HTR-8/SVneo (cell line): ENCODE measurements around the gene NKD2.

Experiments used
- DNase-seq: peaks from one replicate; pipeline ENCODE4 v3.0.0; 2011; ENCODE audit warnings: low spot score, mixed read lengths; ENCODE audit not compliant: insufficient read length
- FAIRE-seq: peaks from 2 replicates; lab custom pipeline; 2011; peaks lifted over from hg19 to GRCh38; lab: Jason Lieb, UNC

NKD2 gene

DNA sequence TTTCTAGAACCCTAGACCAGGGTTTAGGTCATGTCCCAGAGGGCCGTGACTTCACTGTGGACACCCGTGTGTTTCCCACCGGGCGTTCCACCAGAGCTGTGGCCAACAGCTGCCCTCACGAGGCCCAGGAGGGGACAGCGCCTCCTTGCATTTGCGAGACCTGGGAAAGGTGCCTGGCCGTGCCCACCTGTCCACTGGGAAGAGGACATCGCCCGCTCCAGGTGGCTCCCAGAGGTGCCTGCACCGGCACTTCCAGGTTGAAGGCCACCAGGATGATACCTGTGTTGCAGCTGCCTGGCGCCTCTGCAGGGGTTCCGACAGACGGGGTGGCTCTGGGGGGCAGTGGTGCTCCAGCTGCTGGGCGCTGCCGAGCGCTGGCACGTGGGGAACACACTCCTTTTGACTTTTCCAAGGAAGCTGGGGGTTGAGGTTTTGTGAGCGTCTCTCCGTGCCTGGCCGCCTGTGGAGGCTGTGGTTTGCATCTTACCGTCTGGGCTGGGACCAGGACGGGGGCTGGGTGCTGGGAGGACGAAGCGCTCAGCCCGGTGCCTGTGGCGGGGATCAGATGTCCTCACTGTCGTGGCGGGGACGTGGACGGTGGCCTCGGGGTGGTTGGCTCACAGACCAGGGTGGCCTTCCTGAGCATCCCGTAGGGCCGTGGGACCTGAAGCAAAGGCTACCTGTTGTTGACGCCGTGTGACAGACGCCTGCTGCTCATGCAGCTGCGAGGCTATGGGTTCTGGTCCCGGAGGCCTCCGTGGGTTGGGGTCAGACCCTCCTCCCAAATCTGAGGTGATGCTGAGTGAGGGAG lies 19.2 kb downstream of the NKD2 start:
- DNase-seq, result no peak
- FAIRE-seq, result no peak

DNA sequence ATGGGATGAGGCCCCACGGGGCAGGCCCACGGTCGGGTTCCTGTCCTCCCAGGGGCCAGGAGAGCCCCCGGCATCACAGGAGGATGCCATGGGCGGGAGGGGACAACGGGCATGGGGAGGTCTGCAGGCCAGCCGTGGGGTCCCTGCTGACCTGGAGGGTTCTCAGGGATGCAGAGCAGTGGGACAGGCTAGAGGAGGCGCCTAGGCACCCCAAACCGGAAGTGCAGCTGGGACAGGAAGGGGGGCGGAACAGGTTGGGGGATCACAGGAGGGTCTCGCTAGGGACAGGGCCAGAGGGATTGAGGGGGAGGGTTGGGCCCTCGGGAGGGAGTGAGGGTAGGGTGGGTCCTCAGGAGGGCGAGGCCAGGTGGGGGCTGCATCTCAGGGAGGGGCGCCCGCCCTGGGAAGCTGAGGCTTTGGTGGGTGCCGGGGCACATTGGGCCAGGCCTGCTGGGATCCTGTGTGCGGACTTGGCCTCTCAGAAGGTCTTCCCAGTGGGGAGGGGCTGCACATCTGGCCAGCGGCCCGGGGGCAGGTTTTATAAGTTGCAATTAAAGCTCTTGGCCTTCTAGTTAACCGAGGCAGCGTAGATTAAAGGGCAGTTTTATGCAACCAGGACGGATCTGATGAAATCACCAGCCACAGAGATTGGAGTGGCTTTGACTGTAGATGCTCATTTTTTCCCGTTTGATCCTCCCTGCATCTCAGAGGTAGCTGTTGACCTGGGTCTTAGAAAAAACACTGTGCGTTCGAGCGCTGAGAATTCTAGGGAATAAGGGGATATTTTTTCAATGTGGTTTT lies 20.1 kb downstream of the NKD2 start:
- DNase-seq, result no peak
- no peak for FAIRE-seq

DNA sequence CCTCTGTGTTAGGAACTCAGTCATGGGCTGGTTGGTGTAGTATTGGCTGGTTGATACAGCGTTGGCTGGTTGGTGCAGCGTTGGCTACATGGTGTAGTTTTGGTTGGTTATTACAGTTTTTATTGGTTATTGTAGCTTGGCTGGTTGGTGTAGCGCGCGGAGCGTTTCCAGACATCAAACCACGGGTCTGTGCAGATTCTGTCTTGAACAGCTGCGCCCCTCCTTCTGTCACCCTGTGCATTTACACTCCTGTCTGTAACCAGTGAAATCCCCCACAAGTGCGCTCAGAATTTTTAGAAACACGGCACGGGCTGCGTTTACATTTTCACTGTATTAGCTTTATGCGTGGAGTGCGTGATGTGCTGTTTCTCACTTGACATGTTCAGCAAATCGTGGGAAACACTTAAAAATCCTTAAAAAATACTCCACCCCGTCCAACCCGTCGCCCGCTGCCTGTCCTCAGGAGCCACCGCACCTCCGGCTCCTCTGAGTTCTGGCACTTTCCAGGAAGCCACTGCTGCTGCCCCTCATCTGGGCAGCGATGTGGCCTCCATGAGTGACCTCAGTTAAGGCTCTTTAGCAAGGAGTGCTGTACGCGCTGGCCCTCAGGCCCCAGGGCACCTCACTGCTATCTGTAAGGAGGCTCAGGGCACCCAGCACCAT lies 20.8 kb downstream of the NKD2 start:
- FAIRE-seq, result no peak
- no peak for DNase-seq

DNA sequence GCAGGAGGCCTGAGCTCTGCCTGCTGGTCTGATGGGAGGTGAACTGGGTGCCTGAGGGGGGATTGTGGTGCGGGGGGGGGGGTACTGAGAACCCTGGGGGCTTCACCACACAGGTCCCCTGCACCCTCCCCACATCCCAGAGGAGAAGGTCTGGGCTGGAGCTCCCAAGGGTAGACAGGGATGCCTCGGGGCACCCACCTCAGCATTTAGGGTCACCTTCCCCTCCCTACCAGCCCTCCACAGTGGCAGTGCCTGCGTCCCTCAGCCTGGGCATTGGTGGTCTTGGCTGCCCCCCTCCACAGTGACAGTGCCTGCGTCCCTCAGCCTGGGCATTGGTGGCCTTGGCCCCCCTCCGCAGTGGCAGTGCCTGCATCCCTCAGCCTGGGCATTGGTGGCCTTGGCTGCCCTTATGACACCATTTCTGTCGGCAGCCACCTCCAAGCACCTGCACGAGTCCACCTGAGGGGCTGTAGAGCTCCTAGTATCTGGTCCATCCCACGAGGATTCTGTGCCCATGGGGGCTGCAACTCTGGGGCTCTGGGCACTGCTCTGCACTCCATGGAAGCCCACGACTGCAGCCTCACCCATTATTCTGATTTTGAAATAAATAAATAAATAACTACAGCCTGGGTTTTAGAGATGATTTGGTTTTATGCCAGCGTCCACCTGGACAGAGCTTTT lies 21.5 kb downstream of the NKD2 start:
- DNase-seq (no peak), FAIRE-seq (no peak)

DNA sequence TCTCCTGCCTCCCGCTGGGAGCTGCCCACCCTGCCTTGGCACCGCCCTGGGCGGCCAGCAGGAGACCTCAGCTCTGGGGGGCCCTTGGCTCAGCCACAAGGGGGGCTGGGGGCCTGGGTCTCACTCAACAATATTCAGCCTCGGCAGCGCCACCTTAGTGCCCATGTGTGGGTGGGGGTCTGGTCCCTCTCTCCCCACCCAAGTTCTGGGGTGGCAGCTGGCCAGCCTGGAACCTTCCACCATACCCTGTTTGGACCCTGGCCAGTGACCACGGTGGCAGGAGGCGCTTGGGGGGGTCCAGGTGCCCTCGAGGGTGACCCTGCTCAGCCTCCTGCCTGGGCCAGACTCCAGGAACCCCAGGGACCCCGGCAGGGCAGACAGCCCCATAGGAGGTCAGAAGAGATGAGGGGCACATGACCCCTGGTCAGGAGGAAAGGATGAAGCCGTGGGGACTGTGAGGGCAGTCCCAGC lies 22.2 kb downstream of the NKD2 start:
- FAIRE-seq, result no peak
- no peak for DNase-seq

DNA sequence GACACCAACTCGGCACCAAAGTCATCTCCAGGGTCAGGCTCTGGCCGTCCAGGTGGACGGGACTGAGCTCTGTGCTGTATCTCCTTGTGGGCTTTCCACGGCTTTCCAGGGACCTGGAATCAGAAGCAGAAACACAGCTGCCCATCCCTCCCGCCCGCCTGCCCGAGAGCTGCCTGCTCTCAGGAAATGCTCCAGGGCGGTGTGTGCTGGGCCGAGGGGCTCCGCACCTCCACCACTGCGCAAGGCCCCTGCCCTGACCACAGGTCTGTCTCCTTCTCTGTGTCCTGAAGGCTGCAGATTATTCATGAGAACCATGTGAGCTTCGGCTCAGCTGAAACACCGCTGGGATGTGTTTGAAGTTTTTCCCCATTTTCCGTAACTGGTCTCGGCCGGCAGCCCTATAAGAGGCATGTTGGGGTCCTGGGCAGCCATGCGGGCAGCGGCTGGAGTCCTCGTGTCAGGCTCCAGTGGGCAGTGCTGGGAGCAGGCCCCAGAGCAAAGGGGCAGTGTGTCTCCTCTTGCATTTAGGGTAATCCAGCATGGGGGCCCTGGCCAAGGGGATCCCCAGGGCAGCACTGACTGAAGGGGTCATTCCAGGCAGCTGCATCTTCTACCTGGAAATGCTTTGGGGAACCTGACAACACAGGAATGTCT lies 22.8 kb downstream of the NKD2 start:
- FAIRE-seq, result no peak

DNA sequence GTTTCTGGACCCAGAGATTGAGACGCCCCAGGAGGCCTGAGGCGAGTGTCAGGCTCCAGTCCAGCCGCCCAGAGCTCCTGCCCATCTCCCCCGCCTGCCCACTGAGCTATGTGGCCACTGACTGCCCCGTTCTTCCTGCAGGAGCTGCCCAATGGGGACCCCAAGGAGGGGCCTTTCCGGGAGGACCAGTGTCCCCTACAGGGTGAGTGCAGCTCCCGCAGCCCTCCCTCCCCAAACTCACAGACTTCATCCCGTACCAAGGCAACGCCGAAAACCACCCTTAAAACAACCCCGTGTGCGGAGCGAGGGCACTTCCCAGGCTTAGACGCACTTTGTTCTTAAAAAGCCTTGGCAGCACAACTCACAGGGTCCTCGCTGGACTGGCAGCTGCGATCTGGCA lies 23.4 kb downstream of the NKD2 start:
- FAIRE-seq, result no peak
- DNase-seq, result no peak

More for the DNA sequence above, 22.8 kb downstream of the NKD2 start:
- DNase-seq, result no peak

DNA sequence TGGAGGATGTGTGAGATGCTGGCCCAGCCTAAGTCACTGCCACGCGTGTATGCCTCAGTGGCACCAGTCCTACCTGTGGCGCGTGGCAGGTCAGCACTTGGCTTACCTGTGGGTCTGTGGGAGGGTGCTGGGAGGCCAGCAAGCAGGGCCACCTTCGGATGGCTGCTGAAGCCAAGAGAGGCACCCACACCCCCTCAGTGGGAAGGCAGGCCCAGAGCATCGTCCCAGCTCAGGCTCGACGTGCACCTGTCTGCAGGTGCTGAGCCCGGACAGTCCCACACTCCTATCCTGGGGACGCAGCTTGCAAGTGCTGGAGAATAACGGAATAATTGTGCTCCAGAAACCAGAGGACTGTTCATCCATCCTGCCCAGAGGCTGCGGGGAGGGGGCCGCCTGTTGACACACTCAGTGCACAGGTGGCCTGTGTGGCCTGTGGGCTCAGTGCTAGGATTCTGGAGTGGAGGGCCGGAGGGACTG lies 24.0 kb downstream of the NKD2 start:
- no peak for DNase-seq
- FAIRE-seq, result peak; percentile 54

DNA sequence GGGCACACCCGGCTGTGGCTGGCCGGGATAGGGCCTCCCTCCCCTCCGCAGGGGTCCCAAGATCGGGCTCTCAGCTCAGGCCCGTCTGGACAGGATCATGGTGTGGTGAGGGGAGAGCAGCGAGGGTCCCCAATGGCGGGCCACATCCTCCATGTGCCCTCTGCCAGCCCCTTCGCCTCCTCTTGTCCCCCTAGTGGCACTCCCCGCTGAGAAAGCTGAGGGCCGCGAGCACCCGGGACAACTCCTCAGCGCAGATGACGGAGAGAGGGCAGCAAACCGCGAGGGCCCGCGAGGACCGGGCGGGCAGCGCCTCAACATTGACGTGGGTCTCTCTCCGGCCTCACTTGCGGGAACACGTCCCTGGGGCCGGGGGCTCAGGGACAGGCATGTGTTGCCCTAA lies 24.6 kb downstream of the NKD2 start:
- DNase-seq (no peak), FAIRE-seq (no peak)

DNA sequence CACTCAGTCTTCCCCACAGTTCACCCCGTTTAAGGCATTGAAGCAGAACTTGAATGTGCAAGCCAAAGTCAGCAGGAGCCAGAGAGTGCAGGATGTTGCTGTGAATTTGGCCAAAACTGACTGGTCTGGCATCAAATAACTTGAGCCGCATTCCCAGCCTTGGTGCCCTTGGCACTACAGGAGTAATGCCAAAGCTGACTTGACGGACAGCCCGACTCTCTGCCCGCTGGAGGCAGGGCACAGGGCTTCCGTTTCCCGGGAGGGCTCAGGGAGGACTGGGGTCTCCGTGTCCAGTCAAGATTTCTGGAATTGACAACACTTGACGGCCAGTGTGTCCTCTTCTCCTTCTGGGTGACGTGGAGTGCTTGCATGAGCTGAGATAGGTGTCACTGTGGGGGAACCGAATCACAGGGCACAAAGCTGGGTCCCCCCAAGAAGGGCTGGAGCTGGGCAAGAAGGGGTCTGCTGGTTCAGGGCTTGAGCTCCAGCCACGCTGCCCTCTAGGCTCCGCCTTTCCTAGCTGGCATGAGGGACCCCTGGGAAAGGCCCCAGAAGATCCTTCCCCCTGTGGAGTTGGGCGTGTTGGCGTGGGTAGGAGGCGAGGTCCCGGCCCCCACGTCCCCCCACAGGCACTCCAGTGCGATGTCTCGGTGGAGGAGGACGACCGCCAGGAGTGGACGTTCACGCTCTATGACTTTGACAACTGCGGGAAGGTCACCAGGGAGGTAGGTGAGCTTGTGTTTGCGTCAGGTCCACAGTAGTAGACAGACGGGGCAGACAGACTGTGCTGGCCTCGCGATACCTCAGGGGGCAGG lies 25.2 kb downstream of the NKD2 start:
- DNase-seq (no peak), FAIRE-seq (peak; percentile 84)

DNA sequence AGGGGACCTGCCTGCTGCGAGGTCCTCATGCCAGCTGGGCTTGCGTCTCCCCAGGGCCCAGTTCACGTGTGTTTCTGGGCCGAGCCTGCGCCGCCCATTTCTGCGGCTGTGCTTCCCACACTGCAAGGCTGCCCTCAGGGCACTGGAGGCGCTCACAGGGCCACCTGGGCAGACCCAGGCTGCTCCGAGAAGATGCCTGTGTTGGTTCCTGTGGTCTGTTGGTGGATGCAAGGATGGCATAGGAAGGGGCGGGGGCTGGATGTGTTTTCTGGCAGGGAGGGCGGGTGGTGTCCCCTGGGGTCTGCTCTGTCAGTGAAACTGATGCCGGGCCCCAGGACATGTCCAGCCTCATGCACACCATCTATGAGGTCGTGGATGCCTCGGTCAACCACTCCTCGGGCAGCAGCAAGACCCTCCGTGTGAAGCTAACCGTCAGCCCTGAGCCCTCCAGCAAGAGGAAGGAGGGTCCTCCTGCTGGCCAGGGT lies 25.9 kb downstream of the NKD2 start:
- DNase-seq (no peak), FAIRE-seq (no peak)

DNA sequence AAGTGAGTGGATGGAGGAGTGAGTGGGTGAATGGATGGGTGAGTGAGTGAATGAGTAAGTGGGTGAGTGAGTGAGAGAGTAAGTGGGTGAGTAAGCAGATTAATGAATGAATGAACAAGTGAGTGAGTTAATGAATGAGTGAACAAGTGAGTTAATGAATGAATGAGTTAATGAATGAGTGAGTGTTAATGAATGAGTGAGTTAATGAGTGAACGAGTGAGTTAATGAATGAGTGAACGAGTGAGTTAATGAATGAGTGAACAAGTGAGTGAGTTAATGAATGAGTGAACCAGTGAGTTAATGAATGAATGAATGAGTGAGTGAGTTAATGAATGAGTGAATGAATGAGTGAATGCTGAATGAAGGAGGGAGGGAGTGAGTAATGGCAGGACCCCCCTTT lies 26.4 kb downstream of the NKD2 start:
- peak; percentile 91 for FAIRE-seq

DNA sequence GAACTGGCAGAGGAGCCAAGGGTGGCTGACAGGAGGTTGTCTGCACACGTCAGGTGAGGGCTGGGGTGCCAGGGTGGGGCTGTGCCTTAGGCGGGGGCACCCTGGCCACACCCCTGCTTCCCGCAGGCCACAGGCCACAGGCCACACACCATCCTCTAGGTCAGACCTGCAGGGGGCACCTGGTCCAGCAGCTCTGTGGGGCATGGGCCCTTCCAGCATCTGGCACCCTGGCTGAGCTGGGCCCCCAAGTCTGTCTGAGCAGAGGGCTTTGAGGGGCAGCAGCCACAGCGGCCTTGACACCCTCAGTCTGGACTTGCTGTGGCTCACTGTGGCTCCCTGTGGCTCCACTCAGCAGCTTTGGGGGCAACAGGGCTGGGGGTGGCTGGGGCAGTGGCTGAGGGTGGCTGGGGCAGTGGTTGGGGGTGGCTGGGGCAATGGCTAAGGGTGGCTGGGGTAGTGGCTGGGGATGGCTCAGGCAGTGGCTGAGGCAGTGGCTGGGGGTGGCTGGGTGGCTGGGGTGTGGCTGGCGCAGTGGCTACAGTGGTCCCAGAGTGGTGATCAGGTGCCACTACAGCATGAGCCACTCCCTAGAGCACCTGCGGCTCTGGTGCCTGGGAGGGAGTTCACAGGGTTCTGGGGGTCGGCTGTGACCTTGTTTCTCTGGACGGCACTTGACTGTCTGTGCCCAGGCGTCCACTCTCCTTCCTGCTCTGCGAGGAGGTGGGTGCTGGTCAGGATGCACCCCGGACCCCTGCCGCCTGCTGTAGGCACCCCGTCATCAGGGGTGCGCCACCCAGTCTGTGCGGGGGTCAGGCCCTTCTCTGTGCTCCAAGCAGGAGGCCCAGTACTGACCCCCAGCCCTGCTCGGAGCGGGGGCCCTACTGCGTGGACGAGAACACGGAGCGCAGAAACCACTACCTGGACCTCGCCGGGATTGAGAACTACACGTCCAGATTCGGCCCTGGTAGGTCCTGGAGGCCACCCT lies 27.1 kb downstream of the NKD2 start:
- DNase-seq (no peak), FAIRE-seq (no peak)

More for the DNA sequence above, 26.4 kb downstream of the NKD2 start:
- no peak for DNase-seq

DNA sequence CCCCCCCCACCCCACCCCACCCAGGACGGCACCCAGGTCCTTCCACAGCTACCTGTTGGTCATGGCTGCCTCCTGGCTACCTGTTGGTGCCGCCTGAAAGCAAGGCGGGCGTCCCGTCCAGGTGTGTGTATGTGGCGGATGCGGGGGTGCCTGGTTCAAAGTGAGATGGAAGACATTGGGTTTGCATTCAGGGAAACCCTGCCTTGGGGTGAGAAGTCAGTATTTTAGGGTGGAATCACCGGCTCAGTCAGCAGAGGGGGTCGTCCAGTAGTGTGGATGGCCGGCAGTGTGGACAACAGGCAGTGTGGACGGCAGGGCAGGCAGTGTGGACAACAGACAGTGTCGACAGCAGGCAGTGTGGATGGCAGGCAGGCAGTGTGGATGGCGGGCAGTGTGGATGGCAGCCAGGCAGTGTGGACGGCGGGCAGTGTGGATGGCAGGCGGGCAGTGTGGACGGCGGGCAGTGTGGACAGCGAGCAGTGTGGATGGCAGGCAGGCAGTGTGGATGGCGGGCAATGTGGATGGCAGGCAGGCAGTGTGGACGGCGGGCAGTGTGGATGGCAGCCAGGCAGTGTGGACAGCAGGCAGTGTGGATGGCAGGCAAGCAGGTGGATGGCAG lies 28.0 kb downstream of the NKD2 start:
- FAIRE-seq (peak; percentile 80), DNase-seq (no peak)

DNA sequence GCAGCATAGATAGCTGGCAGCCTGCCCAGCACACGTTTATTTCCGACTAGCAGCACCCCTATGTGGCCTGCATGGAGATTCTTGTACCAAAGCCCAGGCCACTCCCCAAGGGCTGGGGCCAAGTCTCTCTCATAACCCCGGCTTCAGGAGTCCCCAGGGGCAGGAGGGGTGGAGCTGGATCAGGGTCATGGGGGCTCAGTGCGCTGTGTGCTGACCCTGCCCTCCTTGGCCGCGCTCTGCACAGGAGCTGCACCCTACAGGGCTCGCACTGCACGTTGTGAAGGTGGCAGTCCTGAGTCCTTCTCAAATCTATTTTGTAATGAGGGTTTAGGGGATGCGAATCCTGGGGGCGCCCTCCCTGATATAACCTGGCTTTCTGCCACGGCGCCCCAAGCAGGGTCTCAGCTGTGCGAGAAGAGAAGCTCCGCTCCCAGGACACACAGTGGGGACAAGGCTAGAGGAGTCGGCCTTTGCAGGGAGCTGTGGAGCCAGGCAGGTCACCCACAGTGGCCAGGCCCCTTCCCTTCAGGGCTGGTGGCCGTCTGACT lies 28.6 kb downstream of the NKD2 start:
- no peak for FAIRE-seq
- no peak for DNase-seq

DNA sequence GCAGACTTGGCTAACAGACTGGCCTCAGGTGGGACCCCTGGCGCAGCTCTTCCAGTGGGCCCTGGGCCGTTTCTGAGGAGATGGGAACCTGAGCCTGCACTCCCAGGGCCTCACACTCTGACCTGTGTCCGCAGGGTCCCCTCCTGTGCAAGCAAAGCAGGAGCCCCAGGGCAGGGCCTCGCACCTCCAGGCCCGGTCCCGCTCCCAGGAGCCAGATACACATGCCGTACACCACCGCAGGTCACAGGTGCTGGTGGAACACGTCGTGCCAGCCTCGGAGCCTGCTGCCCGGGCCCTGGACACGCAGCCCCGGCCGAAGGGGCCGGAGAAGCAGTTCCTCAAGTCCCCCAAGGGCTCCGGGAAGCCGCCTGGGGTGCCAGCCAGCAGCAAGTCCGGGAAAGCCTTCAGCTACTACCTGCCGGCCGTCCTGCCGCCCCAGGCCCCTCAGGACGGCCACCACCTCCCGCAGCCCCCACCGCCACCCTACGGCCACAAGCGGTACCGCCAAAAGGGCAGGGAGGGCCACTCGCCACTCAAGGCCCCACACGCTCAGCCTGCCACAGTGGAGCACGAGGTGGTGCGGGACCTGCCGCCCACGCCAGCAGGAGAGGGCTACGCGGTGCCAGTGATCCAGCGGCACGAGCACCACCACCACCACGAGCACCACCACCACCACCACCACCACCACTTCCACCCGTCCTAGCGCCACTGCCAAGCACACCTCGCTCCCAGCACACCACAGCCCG lies 29.2 kb downstream of the NKD2 start:
- DNase-seq (no peak), FAIRE-seq (no peak)
